GM19395 (cell line): ENCODE results near the gene CT47B1.
"Not testable (repeated sequence)": the region's sequence is repeated elsewhere in the genome, so short reads cannot be mapped to it uniquely, and the experiment has no call there.

Experiments used
- ATAC-seq: cut with Tn5 transposase; IDR thresholded peaks from one replicate; pipeline ENCODE4 v1.9.1; 2021; ENCODE audit warnings: mild to moderate bottlenecking, moderate library complexity; ENCODE audit not compliant: unreplicated experiment

CT47B1 gene

DNA sequence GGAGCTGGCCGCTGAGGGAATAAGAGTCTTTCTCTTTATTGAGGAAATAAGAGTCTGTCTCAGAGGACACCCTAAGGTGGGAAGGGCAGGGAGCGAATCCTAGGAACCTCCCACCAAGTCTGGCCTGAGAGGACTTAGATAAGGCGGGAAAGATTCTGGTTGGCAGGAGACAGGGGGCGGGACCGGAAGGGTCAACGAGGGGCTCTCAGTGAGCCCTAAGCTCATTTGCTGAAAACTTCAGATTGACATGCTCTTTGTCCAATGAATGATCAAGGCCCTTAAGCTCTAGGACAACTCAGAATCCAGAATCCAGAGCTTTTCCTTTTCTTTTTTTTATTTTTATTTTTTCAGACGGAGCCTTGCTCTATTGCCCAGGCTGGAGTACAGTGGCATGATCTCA lies at the start of gene CT47B1:
Gene CT47B1 (minus strand): TSS at position 101 of the 400 bp plus-strand sequence. CDS start 196 bp downstream, outside the sequence.
- not testable (repeated sequence) for ATAC-seq

DNA sequence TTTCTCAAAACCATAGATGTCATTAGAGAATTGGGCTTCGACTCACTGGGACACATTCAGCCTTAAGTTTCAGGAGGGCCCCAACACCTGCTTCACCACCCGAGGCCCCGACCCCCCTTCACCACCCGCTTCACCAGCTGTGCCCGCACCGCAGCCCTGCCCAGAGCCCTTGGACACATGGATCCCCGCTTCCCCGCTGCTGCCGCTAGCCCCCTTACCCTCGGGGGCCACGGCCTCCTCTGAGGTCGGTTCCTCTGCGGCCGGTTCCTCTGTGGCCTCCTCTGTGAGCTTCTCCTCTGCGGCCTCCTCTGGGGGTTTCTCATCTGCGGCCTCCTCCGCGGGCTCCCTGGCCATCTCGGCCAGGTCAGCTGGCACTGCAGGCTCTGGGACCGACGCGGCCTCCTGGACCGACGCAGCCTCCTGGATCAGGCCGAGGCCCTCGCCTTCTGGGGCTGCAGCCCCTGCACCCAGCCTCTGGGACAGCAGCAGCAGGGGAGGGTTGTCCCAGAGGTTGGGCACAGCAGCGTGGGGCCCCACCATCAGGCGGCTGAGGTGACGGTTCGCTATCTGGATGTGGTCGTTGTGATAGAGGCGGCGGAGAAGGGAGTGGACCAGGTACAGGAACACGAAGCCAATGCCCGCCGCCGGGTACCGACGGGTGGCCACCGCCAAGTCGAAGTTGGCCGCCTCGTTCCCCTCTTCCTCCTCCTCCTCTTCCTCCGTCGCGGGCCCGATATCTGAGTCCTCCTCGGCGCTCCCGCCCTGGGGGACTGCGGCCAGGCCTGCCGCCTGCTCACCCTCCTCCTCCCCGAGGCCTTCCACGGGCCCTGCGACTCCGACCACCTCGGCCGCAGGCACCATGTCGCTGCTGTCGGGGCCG lies 748 bp downstream of the CT47B1 start:
- no peak for ATAC-seq

DNA sequence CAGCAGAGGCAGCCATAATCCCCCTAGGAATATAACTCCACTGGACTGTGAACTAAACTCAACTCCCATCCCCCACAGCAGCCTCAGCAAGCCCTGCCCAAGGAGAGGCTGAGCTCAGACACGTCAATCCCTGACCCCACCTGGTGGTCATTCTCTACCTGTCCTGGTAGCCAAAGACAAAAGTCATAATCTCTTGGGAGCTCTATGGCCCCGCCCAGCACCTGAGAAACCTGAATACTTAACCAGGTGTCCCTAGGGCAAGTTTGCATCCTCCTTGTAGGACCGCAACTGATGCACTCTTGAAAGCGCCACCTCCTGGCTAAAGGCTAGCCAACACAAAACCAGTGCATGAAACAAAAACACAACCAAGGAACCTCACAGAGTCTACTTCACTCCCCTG lies 18.4 kb downstream of the CT47B1 start:
- no peak for ATAC-seq

DNA sequence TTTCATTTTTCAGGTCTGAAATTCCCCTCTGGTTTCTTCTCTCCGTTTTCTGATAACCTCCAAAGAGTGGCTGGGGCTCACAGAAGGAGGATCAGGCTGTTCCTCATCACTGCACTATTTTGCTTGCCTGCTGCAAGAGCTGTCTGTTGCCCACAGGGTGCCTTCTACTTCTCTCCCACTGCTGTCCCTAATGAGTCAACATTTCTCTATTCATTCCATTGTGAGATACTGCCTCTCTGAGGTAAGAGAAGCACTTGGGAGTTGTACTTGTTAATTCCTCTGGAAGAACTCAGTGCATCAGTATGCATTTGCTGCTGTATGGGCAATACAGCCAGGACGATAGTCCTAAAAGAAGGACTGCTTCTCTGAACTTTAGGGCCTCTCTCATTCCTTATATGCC lies 34.8 kb downstream of the CT47B1 start:
- ATAC-seq, result no peak

DNA sequence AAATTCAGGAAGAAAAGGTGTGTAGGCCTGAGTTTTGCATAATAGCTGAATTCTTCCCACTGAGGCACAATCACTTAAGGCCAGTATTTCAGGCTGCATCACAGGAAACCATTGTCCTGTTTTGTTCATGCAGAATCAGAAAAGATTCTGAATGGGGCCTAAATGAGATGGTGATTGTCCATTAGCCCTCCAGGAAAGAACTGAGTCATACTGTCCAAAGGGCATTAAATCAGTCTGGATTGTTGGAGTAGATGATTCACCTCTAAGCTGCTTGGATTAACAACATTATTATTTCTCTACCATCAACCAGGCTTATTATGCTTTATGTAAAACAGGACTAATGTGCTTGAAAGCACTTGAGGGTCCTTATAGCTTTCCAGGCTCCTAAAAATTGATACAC lies 36.2 kb downstream of the CT47B1 start:
- ATAC-seq, result no peak

DNA sequence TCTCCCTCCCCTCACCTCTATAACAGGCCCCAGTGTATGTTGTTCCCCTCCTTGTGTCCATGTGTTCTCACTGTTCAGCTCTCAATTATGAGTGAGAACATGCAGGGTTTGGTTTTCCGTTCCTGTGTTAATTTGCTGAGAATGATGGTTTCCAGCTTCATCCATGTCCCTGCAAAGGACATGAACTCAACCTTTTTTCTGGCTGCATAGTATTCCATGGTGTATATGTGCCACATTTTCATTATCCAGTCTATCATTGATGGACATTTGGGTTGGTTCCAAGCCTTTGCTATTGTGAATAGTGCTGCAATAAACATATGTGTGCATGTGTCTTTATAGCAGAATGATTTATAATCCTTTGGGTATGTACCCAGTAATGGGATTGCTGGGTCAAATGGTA lies 48.5 kb downstream of the CT47B1 start:
- not testable (repeated sequence) for ATAC-seq

DNA sequence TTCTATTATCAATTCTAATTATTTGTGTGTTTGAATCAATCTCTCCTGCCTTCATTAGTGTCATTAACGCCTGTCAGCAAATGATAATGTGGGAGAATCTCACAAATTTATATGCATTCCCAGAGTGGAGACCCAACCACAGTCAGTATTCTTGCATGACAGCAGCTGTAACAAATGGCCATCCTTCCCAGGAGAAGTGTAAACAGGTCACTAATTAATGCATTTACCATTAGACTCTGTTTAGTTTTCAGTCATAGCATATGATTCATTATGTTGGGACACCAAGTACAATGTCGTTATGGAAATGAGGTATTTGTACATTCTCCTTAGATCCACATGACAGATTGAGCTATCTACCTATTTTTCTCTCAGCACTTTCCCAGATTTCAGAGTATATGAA lies 50.5 kb downstream of the CT47B1 start:
- no peak for ATAC-seq

DNA sequence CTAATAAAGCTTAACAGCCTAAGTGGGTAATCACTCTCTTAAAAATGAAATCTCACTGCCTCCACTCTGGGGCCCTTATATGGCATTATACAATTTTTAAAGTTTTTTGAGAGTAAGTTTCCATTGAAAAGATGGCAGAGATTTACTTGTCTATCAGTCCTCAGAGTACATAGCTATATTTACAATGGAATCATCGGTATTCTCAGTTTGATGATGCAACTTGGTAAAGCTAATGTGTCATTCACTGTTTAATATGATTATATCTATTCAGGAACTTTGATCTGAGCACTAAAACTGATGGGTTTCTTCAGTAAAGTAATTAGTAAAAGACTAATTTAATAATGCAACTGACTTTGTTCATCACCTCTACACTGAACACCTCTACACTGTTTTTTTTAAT lies 51.6 kb downstream of the CT47B1 start:
- ATAC-seq, result no peak

DNA sequence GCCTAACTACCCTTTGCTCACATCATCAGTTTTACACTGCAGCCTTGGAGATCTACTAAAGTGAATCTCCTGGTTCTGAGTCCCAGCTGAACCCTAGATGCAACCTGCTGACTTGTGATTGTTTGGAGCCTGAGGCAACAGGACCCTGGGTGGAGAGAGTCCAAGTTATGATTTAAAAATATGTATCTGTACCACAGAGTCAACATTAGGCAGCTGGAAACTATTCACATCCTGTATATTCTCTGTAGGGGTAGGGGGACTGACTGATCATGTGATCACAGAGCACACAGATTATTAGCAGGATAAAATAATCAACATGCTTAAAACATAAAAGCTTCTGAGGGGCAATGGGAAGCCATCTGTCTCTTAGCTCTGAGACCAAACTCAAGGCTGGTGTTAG lies 52.1 kb downstream of the CT47B1 start:
- no peak for ATAC-seq
